GM18907 (cell line): ENCODE measurements around the gene IQCE.
"Not testable (repeated sequence)": the region's sequence is repeated elsewhere in the genome, so short reads cannot be mapped to it uniquely, and the experiment has no call there.

Experiments used
- ATAC-seq: cut with Tn5 transposase; IDR thresholded peaks from one replicate; pipeline ENCODE4 v1.9.1; 2021; ENCODE audit warnings: mild to moderate bottlenecking, moderate library complexity; ENCODE audit not compliant: unreplicated experiment

The IQCE gene

DNA sequence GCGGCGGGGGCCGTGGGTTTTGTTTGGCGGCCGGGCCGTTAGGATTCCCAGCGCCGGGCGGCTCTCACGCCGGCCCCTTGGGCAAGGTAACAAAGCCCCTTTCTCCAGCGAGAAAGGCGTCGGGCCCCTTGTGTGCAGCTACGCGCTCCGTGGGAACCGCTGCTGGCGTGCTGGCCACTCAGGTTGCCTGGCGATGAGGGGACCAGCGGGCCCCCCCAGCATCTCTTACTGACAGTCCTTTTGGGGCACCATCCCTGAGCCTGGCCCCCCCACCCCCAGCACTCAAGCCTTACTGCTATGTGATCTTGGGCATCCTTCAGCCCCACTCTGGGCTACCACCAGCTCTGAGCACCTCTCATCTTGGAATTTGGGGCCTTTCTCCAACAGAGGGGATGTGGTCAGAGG, 37.4 kb upstream of the IQCE start:
- ATAC-seq: no peak

GRCh38 chr7:2521952-2522591, 36.7 kb upstream of the IQCE start:
- no peak for ATAC-seq

DNA sequence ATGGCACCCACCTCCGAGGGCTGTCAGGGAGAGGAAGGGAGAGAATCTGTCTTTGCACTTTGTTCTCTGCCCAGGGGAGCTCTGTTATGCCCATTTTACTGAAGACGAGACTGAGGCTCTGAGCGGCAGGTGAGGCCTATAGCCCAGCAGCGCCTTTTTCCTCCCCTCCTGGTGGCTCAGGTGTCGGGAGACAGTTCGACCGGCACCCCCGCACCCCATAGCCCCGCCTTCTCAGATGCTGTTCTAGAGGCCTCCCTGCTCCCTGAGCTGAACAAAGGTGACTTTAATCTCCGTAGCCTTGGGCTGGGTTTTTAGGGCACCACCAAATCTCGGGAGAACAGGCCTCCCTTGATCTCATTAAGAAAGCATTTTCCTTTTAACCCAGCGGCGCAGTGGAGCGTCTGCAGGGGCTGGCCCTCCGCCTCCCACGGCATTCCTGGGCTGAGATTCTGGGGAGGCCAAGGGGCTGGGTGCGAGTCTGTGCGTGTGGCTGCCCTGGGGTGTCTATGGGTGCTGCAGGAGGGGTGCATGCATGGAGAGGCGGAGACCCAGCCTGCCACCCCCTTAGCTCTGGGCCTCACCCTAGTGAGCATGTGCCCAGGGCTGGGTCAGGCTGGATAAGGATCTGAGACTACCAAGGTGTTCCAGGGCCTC, 35.9 kb upstream of the IQCE start:
- no peak for ATAC-seq

DNA sequence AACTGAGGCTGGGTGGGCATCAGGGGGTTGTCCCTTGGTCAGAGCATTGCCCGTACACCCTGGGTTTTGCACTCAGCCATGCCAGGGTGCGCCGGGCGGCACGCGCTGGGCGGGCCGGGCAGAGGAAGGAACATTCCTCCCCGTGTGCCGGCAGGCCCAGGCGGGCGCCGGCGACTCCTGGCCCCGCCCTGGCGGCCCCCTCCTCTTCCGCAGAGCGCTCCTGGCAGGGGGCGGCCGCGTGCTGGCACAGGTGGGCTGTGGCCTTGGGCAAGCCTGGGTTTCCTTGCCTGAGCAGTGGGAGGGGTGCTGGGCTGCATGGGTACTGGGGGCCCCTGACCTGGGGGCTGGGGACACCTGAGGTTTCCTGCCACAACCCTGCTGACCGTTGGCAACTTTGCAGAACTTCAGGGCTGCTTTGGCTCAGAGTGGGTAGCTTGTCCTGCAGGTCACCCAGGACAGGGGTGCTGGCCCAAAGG, 35.3 kb upstream of the IQCE start:
- ATAC-seq: no peak

DNA sequence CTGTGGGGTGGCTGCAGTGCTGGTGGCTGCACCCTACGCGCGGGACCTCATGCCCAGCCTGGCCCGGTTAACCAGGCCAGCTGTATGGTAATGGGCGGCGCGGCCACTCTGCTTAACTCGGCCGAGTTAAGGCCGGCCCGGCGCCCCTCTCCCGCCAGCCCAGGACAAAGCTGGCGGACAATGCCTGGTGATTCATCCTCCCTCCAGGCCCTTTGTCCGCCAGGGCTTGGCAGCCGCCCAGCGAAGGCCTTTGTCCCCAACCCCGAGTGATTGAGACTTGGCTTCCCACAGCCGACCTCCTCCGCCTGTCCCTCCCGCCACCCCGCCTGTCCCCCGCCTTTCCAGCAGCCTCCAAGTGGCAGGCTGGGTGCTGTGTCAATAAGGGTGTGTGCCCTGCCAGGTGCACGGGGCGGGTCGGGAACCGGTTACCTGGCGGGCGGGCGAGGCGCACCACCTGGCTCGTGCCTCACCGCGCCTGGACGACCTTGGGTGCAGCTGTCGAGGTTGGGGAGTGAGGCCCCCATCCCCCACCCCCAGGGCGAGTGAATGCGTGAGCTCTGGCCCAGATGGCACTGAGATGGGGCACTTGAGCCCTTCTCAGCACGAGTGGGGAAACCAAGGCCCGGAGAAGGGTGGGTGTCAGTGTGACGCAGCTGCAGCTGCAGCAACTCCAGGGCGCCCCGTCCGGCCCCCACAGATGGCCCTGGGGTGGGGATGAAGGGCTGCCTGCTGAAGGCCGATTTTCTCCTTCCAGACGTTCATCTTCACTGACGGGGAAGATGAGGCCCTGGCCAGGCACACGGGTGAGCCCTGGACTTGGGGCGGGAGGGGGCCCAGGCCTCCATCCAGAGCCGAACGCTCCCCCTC, 34.6 kb upstream of the IQCE start:
- ATAC-seq: no peak

- no peak for ATAC-seq
Measured at GRCh38 chr7:2524808-2525657, 33.7 kb upstream of the IQCE start.

DNA sequence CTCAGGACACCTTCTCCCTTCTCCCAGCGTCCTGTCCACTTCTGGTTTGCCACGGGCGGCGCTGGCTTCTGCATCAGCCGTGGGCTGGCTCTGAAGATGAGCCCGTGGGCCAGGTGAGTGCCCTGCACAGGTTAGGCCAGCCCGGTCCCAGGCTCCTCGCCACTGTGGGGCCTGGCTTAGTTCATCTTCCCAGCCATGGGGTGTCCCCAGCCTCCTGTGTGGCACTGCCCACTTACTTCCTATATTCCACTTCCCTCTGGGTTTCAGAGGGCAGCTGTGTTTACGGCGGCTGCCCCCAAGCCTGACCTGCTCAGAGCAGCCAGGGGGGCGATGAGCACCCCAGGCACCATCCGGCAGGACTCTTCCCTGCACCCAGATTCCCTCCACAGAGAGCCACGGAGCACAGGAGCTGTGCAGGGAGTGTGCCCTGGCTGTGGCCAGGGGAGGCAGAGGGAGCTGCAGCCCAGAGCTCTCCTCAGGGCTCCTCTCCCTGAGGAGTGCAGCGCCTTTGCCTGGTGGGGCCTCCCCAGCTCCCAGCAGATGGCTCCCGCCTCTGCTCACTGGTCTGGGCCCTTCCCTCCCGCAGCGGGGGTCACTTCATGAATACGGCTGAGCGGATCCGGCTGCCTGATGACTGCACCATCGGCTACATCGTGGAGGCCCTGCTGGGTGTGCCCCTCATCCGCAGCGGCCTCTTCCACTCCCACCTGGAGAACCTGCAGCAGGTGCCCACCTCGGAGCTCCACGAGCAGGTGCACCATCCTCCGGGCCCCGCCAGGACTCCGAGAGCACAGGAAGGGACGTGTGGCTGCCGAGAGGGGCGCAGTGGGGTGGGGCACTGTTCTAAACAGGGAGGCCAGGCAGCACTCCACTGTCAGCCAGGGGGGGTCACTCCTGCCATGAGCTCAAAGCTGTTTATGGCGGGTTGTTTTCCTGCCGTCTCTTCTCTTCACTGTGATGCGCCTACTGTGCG, 32.8 kb upstream of the IQCE start:
- no peak for ATAC-seq

DNA sequence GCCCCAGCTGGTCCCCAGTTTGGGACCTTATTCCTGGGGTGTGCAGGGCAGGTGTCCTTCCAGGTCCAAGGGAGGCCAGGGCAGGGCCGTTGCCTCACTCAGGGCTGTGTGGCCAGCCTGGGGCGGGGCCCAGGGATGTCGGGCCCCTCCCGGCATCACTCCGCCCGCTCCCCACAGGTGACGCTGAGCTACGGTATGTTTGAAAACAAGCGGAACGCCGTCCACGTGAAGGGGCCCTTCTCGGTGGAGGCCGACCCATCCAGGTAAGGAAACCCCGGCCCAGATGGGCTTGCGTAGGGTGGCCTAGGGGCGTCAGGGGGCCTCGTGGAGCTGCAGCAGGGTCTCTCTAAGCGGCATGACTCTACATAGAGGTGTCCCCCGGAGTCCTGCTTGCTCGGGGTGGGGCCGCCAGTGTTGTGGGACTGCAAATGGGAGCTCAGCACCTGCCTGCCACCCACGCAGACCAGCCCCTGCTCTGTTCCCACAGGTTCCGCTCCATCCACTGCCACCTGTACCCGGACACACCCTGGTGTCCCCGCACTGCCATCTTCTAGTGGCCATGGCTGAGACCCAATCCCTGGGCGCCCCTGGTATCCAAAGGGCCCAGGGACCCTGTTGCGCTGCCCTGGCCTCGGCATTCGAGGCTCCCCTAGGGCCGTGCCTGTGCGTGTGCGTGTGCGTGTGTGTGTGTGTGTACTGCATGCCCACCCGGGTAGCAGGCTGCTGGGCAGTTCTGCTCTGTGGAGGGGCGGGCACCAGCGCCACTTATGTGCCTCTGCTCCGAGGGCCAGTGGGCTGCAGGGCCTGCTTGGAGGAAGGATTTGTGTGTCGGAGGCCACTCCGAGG, 31.9 kb upstream of the IQCE start:
- no peak for ATAC-seq

DNA sequence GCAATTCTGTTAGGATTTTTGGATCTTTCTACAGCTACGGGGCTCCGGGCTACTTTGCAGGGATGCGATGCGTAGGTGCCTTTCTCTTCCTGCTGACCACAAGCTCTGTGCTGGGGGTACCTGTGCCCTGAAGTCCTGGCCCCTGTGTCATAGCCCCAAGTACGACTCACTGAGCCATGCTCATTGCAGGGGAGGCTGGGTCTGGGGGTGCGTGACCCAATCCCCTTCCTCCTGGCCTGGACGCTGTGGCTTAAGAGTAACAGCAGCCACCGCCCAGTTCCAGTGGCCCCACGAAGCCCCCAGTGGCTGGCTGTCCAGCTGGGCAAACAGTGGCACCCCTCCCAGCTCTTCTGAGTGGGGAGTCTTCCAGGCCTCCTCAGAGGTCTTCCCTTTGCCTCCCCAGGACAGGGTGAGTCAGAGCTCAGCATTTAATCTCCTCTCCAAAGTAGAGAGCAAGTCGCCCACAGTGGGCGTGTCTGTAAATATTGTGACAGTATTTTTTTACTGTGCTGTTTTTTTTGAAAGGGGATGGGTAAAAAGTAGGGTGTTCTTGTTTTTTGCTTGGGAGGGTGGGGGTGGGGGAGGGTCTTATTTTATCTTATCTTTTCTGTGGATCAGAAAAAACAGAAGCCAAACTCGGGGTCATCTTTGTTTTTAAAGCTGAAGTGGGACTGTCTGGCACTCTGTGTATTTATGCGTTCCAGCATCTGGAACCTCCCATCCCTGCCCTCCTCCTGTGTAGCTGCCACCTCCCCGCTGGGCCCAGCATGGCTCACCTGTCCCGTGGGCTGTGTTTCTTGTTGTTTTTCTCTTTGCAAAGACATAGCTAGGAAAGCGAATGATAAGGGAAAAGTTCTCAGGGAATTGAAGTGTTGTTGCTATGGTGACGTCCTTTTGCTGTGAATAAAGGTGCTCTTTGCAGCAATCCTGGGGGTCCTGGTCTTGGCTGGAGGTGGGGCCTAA, 31.0 kb upstream of the IQCE start:
- ATAC-seq: no peak

DNA sequence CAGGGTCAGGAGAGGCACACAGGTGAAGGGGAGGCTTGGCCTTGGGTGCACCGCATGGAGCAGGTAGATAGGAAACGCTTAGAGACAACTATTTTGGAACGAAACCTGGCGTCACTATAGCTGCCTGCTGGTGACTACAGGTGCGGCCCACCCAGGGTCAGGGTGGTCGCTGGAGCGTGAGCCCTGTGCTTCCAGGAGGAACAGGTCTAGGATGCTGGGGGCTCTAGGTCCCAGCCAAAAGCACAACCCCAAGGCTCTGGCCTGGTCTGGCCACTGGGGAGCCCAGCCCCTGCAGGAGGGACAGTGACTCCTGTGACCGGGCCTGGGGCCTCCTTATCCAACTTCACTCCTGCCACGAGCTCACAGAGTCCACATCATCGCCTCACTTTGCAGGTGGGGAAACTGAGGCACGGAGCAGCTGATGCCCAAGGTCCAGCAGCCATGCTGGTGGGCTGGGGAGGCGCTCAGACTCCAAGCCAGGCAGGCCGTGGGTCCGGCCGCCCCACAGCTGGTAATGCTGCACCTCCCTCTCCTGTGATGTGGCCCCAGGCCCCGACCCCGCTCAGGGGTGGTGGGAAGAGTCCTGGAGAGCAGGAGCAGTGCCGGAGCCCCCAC, 30.2 kb upstream of the IQCE start:
- ATAC-seq: no peak

- ATAC-seq: peak; percentile 63
Measured at GRCh38 chr7:2529161-2530070, 29.4 kb upstream of the IQCE start.

DNA sequence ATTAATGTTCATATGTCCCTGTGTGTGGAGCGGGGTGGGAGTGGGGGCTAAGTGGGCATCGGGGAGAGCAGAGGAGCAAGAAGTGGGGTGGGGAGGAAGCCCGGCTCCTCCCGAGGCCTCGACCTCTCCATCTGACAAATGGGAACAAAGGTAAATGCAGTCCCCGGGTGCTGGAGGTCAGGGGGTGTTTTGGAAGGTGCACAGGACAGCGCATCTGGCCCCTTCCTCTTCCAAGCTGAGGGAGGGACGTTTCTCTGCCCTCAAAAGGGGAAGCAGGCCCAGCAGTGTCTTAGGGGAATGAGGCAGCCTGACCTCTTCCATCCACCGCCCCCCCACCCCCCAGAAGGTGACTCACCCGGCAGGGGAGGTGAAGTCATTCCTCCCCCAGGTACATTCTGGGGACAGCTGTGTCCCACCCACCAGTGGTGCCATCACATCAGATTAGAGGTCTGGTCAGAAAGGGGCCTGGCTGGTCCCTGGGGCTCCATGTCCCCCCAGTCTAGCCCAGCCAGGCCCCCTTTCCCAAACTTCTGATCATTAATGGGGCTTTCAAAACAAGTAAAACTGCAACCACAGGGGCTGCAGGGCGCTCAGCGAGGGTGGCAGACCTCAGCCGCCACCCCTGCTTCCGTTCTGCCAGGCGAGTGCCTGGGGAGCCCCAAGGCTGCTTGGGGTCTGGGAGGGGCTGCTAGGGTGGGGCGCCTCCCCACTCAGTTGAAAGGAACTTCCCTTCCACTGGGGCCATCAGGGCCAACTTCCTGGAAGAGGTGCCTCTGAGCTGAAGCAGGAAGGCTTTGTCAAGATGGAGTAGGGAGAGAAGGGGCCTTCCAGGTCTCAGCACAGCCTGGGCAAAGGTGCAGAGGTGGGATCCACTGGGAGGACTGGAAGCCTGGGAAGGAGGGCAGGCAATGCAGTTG, 28.4 kb upstream of the IQCE start:
- ATAC-seq: peak; percentile 45

DNA sequence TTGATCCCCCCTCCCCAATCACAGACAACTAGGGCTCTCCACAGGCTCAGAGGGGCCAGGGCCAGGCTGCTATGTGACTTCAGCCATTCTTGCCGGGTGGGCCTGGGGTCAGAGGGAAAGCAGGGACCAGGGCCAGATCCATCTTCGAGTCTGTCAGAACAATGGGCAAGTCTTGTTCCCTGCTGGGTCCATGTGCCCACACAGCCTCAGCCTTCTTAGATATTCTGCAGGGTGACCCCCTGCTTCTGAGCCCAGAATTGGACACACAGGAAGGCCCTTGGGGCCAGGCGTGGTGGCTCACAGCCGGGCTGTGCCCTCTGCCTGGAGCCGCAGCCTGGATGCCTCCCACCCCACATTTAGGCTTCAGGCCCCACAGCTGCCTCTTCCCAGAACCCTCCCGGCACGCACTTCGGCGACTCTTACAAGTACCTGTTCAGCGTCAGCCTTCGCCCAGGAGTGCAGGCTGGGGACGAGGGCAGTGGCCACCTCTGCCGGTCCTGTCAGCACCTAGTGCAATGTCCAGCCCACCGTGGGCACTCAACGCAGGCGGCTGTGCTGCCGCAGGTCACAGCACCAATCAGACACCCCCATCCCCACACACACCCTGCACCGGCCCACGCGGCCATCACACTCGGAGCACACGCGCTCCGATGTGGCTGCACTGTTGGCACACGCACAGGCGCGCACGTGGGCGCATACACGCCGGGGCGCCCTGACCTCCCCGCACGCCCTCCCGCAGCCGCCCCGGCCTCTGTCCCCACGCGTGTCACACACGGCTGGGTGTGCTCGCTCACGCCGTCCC, 27.6 kb upstream of the IQCE start:
- not testable (repeated sequence) for ATAC-seq

DNA sequence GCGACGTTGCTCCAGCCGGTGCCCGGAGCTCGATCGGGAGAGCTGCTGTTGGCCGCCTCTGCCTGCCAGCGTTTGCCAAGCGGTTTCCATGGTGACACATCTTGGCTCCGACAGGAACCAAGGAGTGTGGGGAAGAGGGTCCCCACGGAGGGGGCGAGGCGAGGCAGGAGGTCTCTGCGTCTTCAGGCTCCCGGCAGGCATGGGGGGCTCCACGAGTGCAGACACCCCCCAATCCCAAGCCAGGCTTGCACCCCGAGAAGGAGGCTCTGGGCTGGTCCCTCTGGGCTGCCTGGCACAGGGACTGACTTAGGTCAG, 27.0 kb upstream of the IQCE start:
- ATAC-seq: not testable (repeated sequence)
